ENCODE measurements around the gene SLC6A12.
A peak's percentile ranks its signal among the peaks of the same experiment; 100 is the strongest.

SLC6A12 gene

GRCh38 chr12:179131-179884 is 34.6 kb downstream of the SLC6A12 start (continued):
- TF ChIP-seq ZNF18 (tag by site-specific recombination; IDR thresholded peaks at IDR 0.05) (no peak), ZNF521 (tag by site-specific recombination; IDR thresholded peaks at IDR 0.05) (no peak), ZNF837 (tag by site-specific recombination; IDR thresholded peaks at IDR 0.05) (no peak), IKZF3 (tag by site-specific recombination; IDR thresholded peaks at IDR 0.05) (no peak), ZFP3 (tag by site-specific recombination; IDR thresholded peaks at IDR 0.05; ENCODE audit: low read depth) (no peak), ZFHX2 (tag by site-specific recombination; conservative IDR thresholded peaks at IDR 0.05) (no peak), ZNF121 (tag by site-specific recombination; IDR thresholded peaks at IDR 0.05) (no peak), OSR2 (tag by site-specific recombination; IDR thresholded peaks at IDR 0.05) (no peak), SP2 (tag by site-specific recombination; IDR thresholded peaks at IDR 0.05) (no peak), ZNF571 (tag by site-specific recombination; IDR thresholded peaks at IDR 0.05) (no peak), KLF9 (tag by site-specific recombination; IDR thresholded peaks at IDR 0.05; ENCODE audit: low read depth) (no peak), ZNF423 (tag by site-specific recombination; IDR thresholded peaks at IDR 0.05) (no peak)

- ChIA-PET POLR2A (no interaction called here), CTCF (interaction anchor here (1.8 kb wide), 1 partner anchor 11 kb away, joined by 6 read pairs; no protein-coding TSS in a partner anchor)
- H3K4me1 ChIP-seq (ENCODE audit: control insufficient read depth, insufficient read depth, low read length), result no peaks in the 10 kb centered on the region
- no peak overlapping the region for H3K27ac ChIP-seq (ENCODE audit: extremely low read depth, low read depth, low read length)
- TF ChIP-seq PRDM2 (tag by site-specific recombination; IDR thresholded peaks at IDR 0.05; ENCODE audit: borderline replicate concordance) (0 out of 2 replicates have a peak, but pooled peaks have one; percentile 70), SP7 (tag by site-specific recombination; IDR thresholded peaks at IDR 0.05) (no peak), ZNF335 (tag by site-specific recombination; conservative IDR thresholded peaks at IDR 0.05) (no peak), ZNF501 (tag by site-specific recombination; IDR thresholded peaks at IDR 0.05) (no peak), GLI2 (tag by site-specific recombination; IDR thresholded peaks at IDR 0.05; ENCODE audit: borderline replicate concordance, low read depth) (no peak), MEIS1 (CRISPR knock-in tag; IDR thresholded peaks at IDR 0.05; ENCODE audit: borderline replicate concordance) (no peak)
- no peaks in the 10 kb centered on the region for H3K36me3 ChIP-seq (ENCODE audit: control insufficient read depth in 2 of 2, insufficient read depth in 1 of 2, low read length in 2 of 2)
- no peaks in the 10 kb centered on the region for H3K9me3 ChIP-seq (ENCODE audit: control insufficient read depth, insufficient read depth, low read depth, low read length)
- no peak overlapping the region for H3K4me3 ChIP-seq (ENCODE audit: low read depth, low read length)
Observed at GRCh38 chr12:178829-179109, 35.2 kb downstream of the SLC6A12 start.
